CD4-positive, alpha-beta T cell treated with Interleukin-6 for 4 hours (primary cell): Measurements from ENCODE around the gene HCFC1R1.

Source experiments
- DNase-seq: peaks from one replicate; pipeline ENCODE4 v3.0.0-alpha.2; 2020; ENCODE audit warnings: mixed read lengths

The HCFC1R1 gene

GRCh38 chr16:3015865-3016521 is 7.7 kb downstream of the HCFC1R1 start:
- DNase-seq: no peak

- no peak for DNase-seq
Measured at GRCh38 chr16:3014971-3015370, 8.8 kb downstream of the HCFC1R1 start.

- no peak for DNase-seq
Measured at GRCh38 chr16:3013998-3014690, 9.6 kb downstream of the HCFC1R1 start.

- DNase-seq: no peak
Measured at GRCh38 chr16:3013491-3013951, 10.2 kb downstream of the HCFC1R1 start.

- peak; percentile 23 for DNase-seq
Measured at GRCh38 chr16:3012828-3013420, 10.8 kb downstream of the HCFC1R1 start, which contains the start of gene CLDN9. Gene CLDN9, plus strand, starts transcription at chr16:3012923. Its CDS starts 440 bp downstream, at chr16:3013363.

- no peak for DNase-seq
Measured at GRCh38 chr16:3012246-3012645, 11.5 kb downstream of the HCFC1R1 start.

GRCh38 chr16:3010510-3010909 is 13.2 kb downstream of the HCFC1R1 start:
- no peak for DNase-seq

GRCh38 chr16:3009568-3010390 is 14.0 kb downstream of the HCFC1R1 start:
- no peak for DNase-seq

- DNase-seq: no peak
Measured at GRCh38 chr16:3008690-3009037, 15.1 kb downstream of the HCFC1R1 start.

GRCh38 chr16:3007957-3008689 is 15.6 kb downstream of the HCFC1R1 start:
- DNase-seq: peak; percentile 45

- DNase-seq: no peak
Measured at GRCh38 chr16:3007059-3007956, 16.4 kb downstream of the HCFC1R1 start.

GRCh38 chr16:3004781-3005284 is 18.9 kb downstream of the HCFC1R1 start:
- DNase-seq: no peak

- DNase-seq: peak; percentile 26
Measured at GRCh38 chr16:3004319-3004718, 19.4 kb downstream of the HCFC1R1 start.

GRCh38 chr16:3003582-3004270 is 20.0 kb downstream of the HCFC1R1 start:
- DNase-seq: peak; percentile 97

GRCh38 chr16:3001316-3001715 is 22.4 kb downstream of the HCFC1R1 start:
- DNase-seq: no peak

- no peak for DNase-seq
Measured at GRCh38 chr16:3000540-3000939, 23.2 kb downstream of the HCFC1R1 start.

- DNase-seq: no peak
Measured at GRCh38 chr16:2999929-3000328, 23.8 kb downstream of the HCFC1R1 start.

GRCh38 chr16:2996298-2996697 is 27.4 kb downstream of the HCFC1R1 start:
- no peak for DNase-seq

GRCh38 chr16:2992383-2993081 is 31.2 kb downstream of the HCFC1R1 start:
- no peak for DNase-seq
